Activated CD4-positive, alpha-beta memory T cell treated with anti-CD3 and anti-CD28 coated beads for 36 hours (primary cell): ENCODE measurements around the gene CHD5. TPM values are rescaled to one million over a fixed set of nuclear protein-coding genes. Genes with fewer than 3 reads are reported as not detected.
"Not testable (repeated sequence)": the region's sequence is repeated elsewhere in the genome, so short reads cannot be mapped to it uniquely, and the experiment has no call there.

Experiments used
- CTCF ChIA-PET: fragments of 350-600 bp; sonication (Branson Sonifier 250); formaldehyde crosslinking; loops from one replicate; lab custom pipeline; 2021; ENCODE audit warnings: antibody characterized with exemption, inconsistent platforms; lab: Charles Lee
- POLR2A ChIA-PET: fragments of 350-600 bp; sonication (Branson Sonifier 250); formaldehyde crosslinking; loops from one replicate; lab custom pipeline; 2021; ENCODE audit warnings: antibody characterized with exemption; lab: Charles Lee
- DNase-seq: peaks from one replicate; pipeline ENCODE4 v3.0.0-alpha.2; 2020
- H3K27ac Mint-ChIP-seq: one replicate; pipeline ENCODE4 v1.8.0; 2021; ENCODE audit warnings: mixed read lengths
- H3K27me3 Mint-ChIP-seq: one replicate; pipeline ENCODE4 v1.8.0; 2021; ENCODE audit warnings: mixed read lengths
- H3K36me3 Mint-ChIP-seq: one replicate; pipeline ENCODE4 v1.8.0; 2021; ENCODE audit warnings: mixed read lengths
- H3K4me1 Mint-ChIP-seq: one replicate; pipeline ENCODE4 v1.8.0; 2021; ENCODE audit warnings: low read depth, mixed read lengths
- H3K4me3 Mint-ChIP-seq: one replicate; pipeline ENCODE4 v1.8.0; 2021; ENCODE audit warnings: mild to moderate bottlenecking, mixed read lengths
- H3K9me3 Mint-ChIP-seq: one replicate; pipeline ENCODE4 v1.8.0; 2021; ENCODE audit warnings: mixed read lengths
- intact Hi-C: fragments of 100-400 bp; cut with micrococcal nuclease; formaldehyde crosslinking; loops from one replicate; pipeline ENCODE4 v1.15.1; 2023
- total RNA-seq, 2 experiments: library from RNA; stranded (reverse); gene quantifications; one replicate each; pipeline ENCODE4 v1.2.3, GENCODE V29; 2021

CHD5 gene
- total RNA-seq, 2 experiments from 2014 or later: 0.38 to 0.51 TPM

DNA sequence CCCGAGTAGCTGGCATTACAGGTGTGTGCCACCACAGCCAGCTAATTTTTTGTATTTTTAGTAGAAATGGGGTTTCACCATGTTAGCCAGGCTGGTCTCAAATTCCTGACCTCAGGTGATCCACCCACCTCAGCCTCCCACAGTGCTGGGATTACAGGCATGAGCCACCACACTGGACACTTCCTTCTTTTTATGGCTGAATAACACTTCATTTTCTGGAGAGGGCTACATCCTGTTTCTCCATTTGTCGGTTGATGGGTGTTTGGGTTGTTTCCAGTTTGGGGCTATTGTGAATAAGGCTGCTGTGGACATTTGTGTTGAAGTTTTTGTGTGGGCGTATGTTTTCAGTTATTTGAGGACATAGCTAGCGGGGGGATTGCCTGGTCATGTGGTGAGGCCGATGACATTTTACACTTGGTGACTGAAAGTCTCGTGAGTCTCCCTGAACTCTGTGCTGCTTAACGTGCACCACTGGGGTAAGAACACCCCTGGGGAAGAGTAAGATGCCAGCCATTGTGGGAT is 116.5 kb downstream of the CHD5 start:
- H3K9me3 Mint-ChIP-seq, intact Hi-C loops, CTCF ChIA-PET, DNase-seq, H3K27me3 Mint-ChIP-seq, H3K27ac Mint-ChIP-seq, H3K4me1 Mint-ChIP-seq, H3K4me3 Mint-ChIP-seq: not testable (repeated sequence)
- peaks cover 14% of the 10 kb centered on the region for H3K36me3 Mint-ChIP-seq
- POLR2A ChIA-PET: interaction anchor here (0.6 kb wide), 1 partner anchor 173 kb away, joined by 3 read pairs; no protein-coding TSS in a partner anchor

DNA sequence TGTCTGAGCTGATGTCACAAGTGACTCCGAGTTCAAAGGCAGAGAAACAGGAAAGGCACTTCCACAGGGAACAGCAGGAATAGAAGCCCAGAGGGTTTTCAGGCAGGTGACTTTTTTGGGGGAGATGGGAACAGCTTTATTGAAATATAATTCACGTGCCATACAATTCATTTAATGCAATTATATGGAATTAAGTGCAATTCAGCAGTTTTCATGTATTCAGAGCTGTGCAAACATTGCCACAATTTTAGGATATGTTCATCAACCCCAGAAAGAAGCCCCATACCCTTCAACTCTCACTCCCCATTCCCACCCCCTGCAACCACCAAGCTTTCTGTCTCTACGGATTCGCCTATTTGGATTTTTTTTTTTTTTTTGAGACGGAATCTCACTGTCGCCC is 117.5 kb downstream of the CHD5 start:
- no peaks in the 10 kb centered on the region for H3K27me3 Mint-ChIP-seq
- no peak overlapping the region for H3K4me3 Mint-ChIP-seq
- ChIA-PET CTCF (no interaction called here), POLR2A (interaction anchor here (0.8 kb wide), 1 partner anchor 12 kb away, joined by 4 read pairs; no protein-coding TSS in a partner anchor)
- intact Hi-C loops: no loop called here
- H3K36me3 Mint-ChIP-seq: peaks cover 14% of the 10 kb centered on the region
- DNase-seq: no peak
- no peaks in the 10 kb centered on the region for H3K9me3 Mint-ChIP-seq
- H3K4me1 Mint-ChIP-seq: no peaks in the 10 kb centered on the region
- no peak overlapping the region for H3K27ac Mint-ChIP-seq

DNA sequence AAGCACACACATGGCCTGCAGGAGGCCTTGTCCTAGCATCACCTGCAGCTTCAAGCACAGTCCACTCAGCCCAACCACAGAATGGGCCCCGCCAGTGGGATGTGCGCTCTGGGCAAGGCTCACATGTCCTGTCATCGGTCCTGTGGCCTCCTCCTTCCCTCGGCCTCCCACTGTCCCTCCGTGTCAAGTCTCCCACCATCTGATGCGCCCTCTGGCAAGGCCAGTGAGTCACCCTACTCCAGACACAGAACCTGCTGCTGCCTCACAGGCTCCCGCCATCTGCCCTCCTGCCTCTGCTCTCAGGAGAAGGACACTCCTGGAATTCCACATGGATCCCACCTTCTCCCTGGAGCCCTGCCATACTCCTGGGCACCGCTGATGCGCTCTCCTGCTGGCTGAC is 120.3 kb downstream of the CHD5 start:
- ChIA-PET POLR2A (no interaction called here), CTCF (no interaction called here)
- H3K27me3 Mint-ChIP-seq: no peaks in the 10 kb centered on the region
- H3K9me3 Mint-ChIP-seq: no peaks in the 10 kb centered on the region
- intact Hi-C loops: no loop called here
- peaks cover 14% of the 10 kb centered on the region for H3K36me3 Mint-ChIP-seq
- H3K4me3 Mint-ChIP-seq: no peak overlapping the region
- no peak for DNase-seq
- H3K27ac Mint-ChIP-seq: no peak overlapping the region
- no peaks in the 10 kb centered on the region for H3K4me1 Mint-ChIP-seq

DNA sequence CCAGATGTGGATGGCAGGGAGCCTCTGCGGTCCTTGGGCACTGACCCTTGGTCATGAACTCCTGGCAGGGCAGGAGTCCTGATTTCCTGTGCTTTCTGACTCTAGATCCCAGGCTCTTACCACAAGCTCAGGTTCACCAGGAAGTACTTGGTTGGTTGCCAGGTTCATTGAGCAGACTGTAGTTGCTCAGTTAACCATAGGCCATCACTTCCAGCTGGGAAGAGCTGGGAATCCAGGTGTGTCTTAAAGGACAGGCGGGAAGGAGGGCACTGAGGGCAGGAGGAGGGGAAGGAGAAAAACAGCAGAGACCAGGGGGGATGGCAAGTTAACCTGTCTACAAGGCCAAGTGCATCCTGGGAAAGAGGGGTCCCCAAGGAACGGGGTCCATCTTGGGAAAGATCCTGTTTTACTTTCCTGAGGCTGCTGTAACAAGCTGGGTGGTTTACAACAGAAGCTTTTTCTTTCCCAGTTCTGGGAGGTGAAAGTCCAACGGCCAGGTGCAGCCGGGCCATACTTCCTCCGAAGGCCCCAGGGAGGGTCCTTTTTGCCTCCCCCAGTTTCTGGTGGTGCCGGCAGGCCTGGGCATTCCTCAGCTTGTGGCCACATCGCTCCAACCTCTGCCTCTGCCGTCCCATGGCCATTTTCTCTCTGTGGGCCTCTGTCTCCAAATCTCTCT is 122.8 kb downstream of the CHD5 start:
- H3K27me3 Mint-ChIP-seq: no peaks in the 10 kb centered on the region
- no peak for DNase-seq
- CTCF ChIA-PET: interaction anchor here (1.1 kb wide), 1 partner anchor 23 kb away, joined by 3 read pairs; no protein-coding TSS in a partner anchor
- no peak overlapping the region for H3K27ac Mint-ChIP-seq
- POLR2A ChIA-PET: no interaction called here
- no peak overlapping the region for H3K4me3 Mint-ChIP-seq
- no peaks in the 10 kb centered on the region for H3K4me1 Mint-ChIP-seq
- no peaks in the 10 kb centered on the region for H3K9me3 Mint-ChIP-seq
- intact Hi-C loops: no loop called here
- peaks cover 24% of the 10 kb centered on the region for H3K36me3 Mint-ChIP-seq

DNA sequence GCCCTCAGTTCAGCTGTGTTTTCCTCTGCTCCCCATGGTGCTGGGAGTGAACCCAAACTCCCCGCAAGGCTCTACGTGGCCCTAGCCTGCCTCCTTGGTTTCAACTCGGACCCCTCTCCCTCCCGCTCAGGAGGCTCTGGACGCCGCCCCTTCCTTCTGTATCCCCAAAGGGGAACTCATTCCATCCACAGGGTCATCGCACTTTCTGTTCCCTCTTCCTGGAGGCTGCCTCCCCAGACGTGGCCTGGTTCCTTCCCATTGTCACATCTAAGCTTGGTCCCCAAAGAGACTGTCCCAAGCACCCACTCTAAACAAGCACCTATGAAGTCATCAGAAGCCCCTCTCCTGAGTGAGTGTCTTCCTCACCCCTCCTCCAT is 123.6 kb downstream of the CHD5 start:
- no peaks in the 10 kb centered on the region for H3K27me3 Mint-ChIP-seq
- H3K4me1 Mint-ChIP-seq: no peaks in the 10 kb centered on the region
- intact Hi-C loops: no loop called here
- H3K9me3 Mint-ChIP-seq: no peaks in the 10 kb centered on the region
- H3K4me3 Mint-ChIP-seq: no peak overlapping the region
- POLR2A ChIA-PET: no interaction called here
- peaks cover 24% of the 10 kb centered on the region for H3K36me3 Mint-ChIP-seq
- CTCF ChIA-PET: interaction anchor here (1.1 kb wide), 1 partner anchor 22 kb away, joined by 3 read pairs; no protein-coding TSS in a partner anchor
- no peak for DNase-seq
- no peak overlapping the region for H3K27ac Mint-ChIP-seq

DNA sequence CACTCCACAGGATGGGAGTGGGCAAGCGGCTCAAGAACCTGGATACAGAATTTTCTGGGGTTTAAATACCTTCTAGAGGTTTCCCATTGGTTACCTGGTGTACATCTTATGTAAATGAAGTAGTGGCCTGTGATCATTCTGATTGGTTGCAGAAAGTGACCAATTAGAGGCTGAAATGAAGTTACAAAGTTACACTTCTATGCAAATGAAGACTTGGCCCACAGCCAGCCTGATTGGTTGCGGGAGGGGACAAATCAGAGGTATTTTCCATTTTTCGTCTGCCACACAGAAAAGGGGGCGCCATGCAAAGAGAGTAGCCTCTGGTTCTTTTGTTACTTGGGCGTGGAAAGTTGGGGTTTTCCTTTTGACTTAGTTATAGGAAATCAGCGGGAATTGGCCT is 125.5 kb downstream of the CHD5 start:
- POLR2A ChIA-PET: no interaction called here
- CTCF ChIA-PET: no interaction called here
- intact Hi-C loops: no loop called here
- Mint-ChIP-seq H3K36me3 (peaks cover 27% of the 10 kb centered on the region), H3K4me1 (no peaks in the 10 kb centered on the region), H3K9me3 (no peaks in the 10 kb centered on the region), H3K27ac (no peak overlapping the region), H3K4me3 (no peak overlapping the region), H3K27me3 (no peaks in the 10 kb centered on the region)
- DNase-seq: no peak

DNA sequence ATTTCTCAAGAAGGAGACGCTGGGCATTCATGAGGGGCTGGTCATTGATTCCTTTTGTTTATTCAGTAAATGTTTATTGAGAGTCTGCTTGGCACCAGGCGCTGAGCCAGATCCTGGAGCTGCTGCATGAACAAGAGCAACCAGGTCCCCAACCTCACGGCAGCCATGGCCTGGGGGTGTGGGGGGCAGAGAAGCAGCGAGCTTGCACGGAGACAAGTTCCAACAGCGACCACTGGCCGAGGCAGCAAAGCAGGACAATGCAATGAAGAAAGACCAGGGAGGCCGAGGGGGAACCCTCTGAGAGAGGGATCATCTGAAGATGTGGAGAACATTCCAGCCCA is 126.9 kb downstream of the CHD5 start:
- Mint-ChIP-seq H3K9me3 (no peaks in the 10 kb centered on the region), H3K27ac (no peak overlapping the region), H3K36me3 (peaks cover 27% of the 10 kb centered on the region), H3K27me3 (no peaks in the 10 kb centered on the region), H3K4me1 (no peaks in the 10 kb centered on the region), H3K4me3 (no peak overlapping the region)
- ChIA-PET POLR2A (no interaction called here), CTCF (interaction anchor here (0.9 to 1.2 kb wide), 2 partner anchors 19 to 189 kb away, joined by 3 to 4 read pairs; no protein-coding TSS in a partner anchor)
- intact Hi-C loops: no loop called here
- DNase-seq: no peak

DNA sequence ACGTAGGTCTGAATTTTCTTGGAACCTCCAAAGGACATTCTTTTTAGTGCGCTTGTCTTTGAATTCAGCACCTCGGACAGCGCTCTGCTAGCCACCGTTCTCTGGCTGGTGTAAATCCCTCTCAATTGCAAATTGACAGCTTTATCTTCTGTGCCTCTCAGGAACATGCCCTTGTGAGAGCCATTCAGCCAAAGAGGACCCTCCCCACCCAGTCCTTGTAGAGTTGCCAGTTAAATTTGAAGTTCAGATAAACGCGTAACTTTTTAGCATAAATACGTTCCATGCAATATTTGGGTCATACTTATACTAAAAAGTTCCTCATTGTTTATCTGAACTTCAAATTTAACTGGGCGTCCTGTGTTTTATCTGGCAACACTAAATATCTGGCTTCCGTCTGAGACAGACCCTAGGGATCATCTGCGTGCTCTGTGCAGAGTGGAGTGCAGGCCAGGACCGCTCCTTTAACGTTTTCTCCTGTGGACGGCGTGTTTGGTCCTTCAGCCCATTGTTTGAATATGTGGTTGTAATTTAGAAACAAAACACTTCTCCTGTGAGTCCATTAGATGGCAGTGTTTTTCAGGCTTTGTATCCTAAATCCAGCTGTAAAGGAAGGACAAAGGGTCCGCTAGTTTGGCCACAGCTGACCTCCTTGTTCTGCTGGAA is 127.4 kb downstream of the CHD5 start:
- no peaks in the 10 kb centered on the region for H3K4me1 Mint-ChIP-seq
- H3K27me3 Mint-ChIP-seq: no peaks in the 10 kb centered on the region
- intact Hi-C loops: no loop called here
- peak; percentile 53 for DNase-seq
- H3K36me3 Mint-ChIP-seq: peaks cover 27% of the 10 kb centered on the region
- H3K9me3 Mint-ChIP-seq: no peaks in the 10 kb centered on the region
- ChIA-PET POLR2A (no interaction called here), CTCF (interaction anchor here (0.9 to 1.2 kb wide), 2 partner anchors 19 to 189 kb away, joined by 3 to 4 read pairs; no protein-coding TSS in a partner anchor)
- H3K27ac Mint-ChIP-seq: no peak overlapping the region
- H3K4me3 Mint-ChIP-seq: no peak overlapping the region

Other genes starting within 250 kb of the CHD5 start
- 10 to 100 TPM; 14.0 to 14.6 TPM for gene NPHP4, start 187.9 kb downstream of the CHD5 start, total RNA-seq
- 100 to 1,000 TPM; 196 to 202 TPM for gene KCNAB2, start 134.4 kb downstream of the CHD5 start, total RNA-seq
- gene RPL22, start 19.3 kb upstream of the CHD5 start, total RNA-seq: 100 to 1,000 TPM; 395 to 433 TPM
- gene RNF207, start 25.8 kb upstream of the CHD5 start, total RNA-seq: 10 to 100 TPM; 14.7 to 18.4 TPM
- 10 to 100 TPM; 47.6 to 51.4 TPM for gene ICMT, start 55.6 kb upstream of the CHD5 start, total RNA-seq
- gene HES3, start 63.9 kb upstream of the CHD5 start, total RNA-seq: not detected
- under 1 TPM; 0.17 to 0.26 TPM for gene GPR153, start 80.8 kb upstream of the CHD5 start, total RNA-seq
- gene ACOT7, start 213.4 kb upstream of the CHD5 start, total RNA-seq: 10 to 100 TPM; 93.8 to 94.6 TPM
- gene HES2, start 239.6 kb upstream of the CHD5 start, total RNA-seq: under 1 TPM in 1 of 2 experiments, not detected in 1; 0.07 TPM
- 1 to 10 TPM in 1 of 2 experiments, under 1 TPM in 1; 0.83 to 1.5 TPM for gene ESPN, start 244.5 kb upstream of the CHD5 start, total RNA-seq